8988T (cell line): ENCODE data around the gene ZNF778.
"Not testable (repeated sequence)": the region's sequence is repeated elsewhere in the genome, so short reads cannot be mapped to it uniquely, and the experiment has no call there.

Experiments used
- DNase-seq: peaks from one replicate; pipeline ENCODE4 v3.0.0; 2011

Gene ZNF778

GRCh38 chr16:89257757-89258465, 40.4 kb downstream of the ZNF778 start:
- DNase-seq, result peak; percentile 88

GRCh38 chr16:89259901-89260300, 42.4 kb downstream of the ZNF778 start:
- DNase-seq, result not testable (repeated sequence)

- DNase-seq, result no peak
Measured at GRCh38 chr16:89261691-89262563, 44.4 kb downstream of the ZNF778 start.

GRCh38 chr16:89264800-89265550, 47.5 kb downstream of the ZNF778 start:
- DNase-seq, result no peak

GRCh38 chr16:89265647-89266046, 48.1 kb downstream of the ZNF778 start:
- DNase-seq, result no peak

GRCh38 chr16:89266521-89267134, 49.1 kb downstream of the ZNF778 start:
- no peak for DNase-seq

- DNase-seq, result not testable (repeated sequence)
Measured at GRCh38 chr16:89267746-89268145, 50.2 kb downstream of the ZNF778 start.

- no peak for DNase-seq
Measured at GRCh38 chr16:89268585-89268984, 51.1 kb downstream of the ZNF778 start.

- DNase-seq, result no peak
Measured at GRCh38 chr16:89268987-89269735, 51.7 kb downstream of the ZNF778 start.

- no peak for DNase-seq
Measured at GRCh38 chr16:89269805-89270665, 52.5 kb downstream of the ZNF778 start.

- DNase-seq, result no peak
Measured at GRCh38 chr16:89270666-89271345, 53.3 kb downstream of the ZNF778 start.

- no peak for DNase-seq
Measured at GRCh38 chr16:89272631-89273030, 55.1 kb downstream of the ZNF778 start.

- DNase-seq, result no peak
Measured at GRCh38 chr16:89273741-89274472, 56.4 kb downstream of the ZNF778 start.

- no peak for DNase-seq
Measured at GRCh38 chr16:89274561-89275283, 57.2 kb downstream of the ZNF778 start.

- no peak for DNase-seq
Measured at GRCh38 chr16:89275284-89275584, 57.7 kb downstream of the ZNF778 start.

- no peak for DNase-seq
Measured at GRCh38 chr16:89275837-89276720, 58.6 kb downstream of the ZNF778 start.

- DNase-seq, result no peak
Measured at GRCh38 chr16:89277049-89277448, 59.5 kb downstream of the ZNF778 start.

- no peak for DNase-seq
Measured at GRCh38 chr16:89277641-89278341, 60.3 kb downstream of the ZNF778 start.
